Measurements from ENCODE around the gene NSG1. TPM values are rescaled to one million over a fixed set of nuclear protein-coding genes. Genes with fewer than 3 reads are reported as not detected.

NSG1 gene
- total RNA-seq, 1 donor from 2014 or later: 10.6 TPM

DNA sequence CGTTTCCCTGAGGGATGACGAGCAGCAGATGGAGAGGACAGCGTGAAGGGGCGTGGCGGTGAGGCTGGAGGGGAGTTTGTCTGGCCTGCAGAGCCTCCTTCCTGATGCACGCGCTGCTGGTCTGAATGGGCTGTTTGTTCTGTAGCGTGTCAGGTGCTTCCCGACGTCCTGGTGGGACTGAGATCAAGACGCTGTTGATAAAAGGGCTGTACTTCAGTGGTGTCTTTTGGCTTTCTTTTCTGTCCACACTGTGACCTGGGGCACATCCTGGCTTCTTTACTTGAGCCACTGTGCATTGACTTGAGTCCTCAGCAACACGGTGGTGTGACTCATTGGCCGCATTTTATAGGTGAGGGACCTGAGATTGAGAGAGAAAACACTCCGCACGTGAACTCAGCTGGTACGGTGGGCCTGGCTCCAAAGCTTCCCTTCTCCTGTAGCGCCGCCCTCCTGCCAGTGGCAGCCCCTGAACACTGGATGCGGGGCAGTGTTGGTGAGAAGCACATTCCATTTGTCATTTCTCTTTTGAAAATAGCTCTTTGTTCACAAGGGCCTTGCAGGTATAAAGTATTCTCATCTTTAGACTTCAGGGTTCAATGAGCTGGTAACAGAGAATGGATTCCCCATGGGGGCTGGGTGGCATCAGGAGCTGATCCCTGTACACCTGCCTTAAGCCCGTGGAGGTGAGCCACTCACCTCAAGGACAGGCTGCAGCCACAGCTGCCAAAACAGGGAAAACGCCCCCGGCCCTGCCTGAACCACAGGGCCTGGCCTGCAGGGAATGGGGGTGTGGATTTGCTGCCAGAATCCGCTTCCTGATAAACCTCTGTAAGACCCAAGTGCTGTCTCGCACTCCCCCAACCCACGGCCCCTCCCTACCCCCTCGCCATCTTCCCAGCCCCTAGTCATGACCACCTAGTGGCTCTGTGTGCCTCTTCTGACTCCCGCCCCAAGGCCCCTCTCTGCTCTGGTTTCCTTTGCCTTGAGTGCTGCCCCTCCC, 29.2 kb downstream of the NSG1 start:
- no peaks in the 10 kb centered on the region for H3K4me1 ChIP-seq (ENCODE audit: insufficient read depth, low read length)
- H3K9me3 Mint-ChIP-seq (ENCODE audit: unreplicated experiment): peaks cover 3% of the 10 kb centered on the region
- H3K27me3 Mint-ChIP-seq (ENCODE audit: low read depth, unreplicated experiment): peaks cover 3% of the 10 kb centered on the region
- no peak overlapping the region for H3K4me3 ChIP-seq (ENCODE audit: insufficient read depth, low read depth, low read length)
- H3K79me2 ChIP-seq (ENCODE audit: insufficient read depth, low read length): no peaks in the 10 kb centered on the region
- no peak overlapping the region for H2AFZ ChIP-seq (ENCODE audit: low read depth, low read length)
- no peak overlapping the region for H3K27ac Mint-ChIP-seq (ENCODE audit: unreplicated experiment)
- H3K27me3 ChIP-seq (ENCODE audit: insufficient read depth, low read length): no peaks in the 10 kb centered on the region
- no peak overlapping the region for H3K27ac ChIP-seq (ENCODE audit: low read depth, low read length)
- no peaks in the 10 kb centered on the region for H3K9me3 ChIP-seq (ENCODE audit: insufficient read depth, low read depth, low read length)
- peaks cover 14% of the 10 kb centered on the region for H3K36me3 ChIP-seq (ENCODE audit: insufficient read depth, low read length)
- H3K9ac ChIP-seq (ENCODE audit: low read length): no peak overlapping the region
- DNase-seq (ENCODE audit: low read depth): no peak
- TF ChIP-seq EZH2 (IDR thresholded peaks at IDR 0.05; ENCODE audit: insufficient read depth, low read length): no peak
- TF ChIP-seq, protein P1, sequence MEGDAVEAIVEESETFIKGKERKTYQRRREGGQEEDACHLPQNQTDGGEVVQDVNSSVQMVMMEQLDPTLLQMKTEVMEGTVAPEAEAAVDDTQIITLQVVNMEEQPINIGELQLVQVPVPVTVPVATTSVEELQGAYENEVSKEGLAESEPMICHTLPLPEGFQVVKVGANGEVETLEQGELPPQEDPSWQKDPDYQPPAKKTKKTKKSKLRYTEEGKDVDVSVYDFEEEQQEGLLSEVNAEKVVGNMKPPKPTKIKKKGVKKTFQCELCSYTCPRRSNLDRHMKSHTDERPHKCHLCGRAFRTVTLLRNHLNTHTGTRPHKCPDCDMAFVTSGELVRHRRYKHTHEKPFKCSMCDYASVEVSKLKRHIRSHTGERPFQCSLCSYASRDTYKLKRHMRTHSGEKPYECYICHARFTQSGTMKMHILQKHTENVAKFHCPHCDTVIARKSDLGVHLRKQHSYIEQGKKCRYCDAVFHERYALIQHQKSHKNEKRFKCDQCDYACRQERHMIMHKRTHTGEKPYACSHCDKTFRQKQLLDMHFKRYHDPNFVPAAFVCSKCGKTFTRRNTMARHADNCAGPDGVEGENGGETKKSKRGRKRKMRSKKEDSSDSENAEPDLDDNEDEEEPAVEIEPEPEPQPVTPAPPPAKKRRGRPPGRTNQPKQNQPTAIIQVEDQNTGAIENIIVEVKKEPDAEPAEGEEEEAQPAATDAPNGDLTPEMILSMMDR (IDR thresholded peaks at IDR 0.05; ENCODE audit: insufficient read depth, low read depth, low read length): no peak
- no peak for FAIRE-seq
- peaks cover 19% of the 10 kb centered on the region for H3K36me3 Mint-ChIP-seq (ENCODE audit: low read depth, unreplicated experiment)
- H3K4me1 Mint-ChIP-seq (ENCODE audit: low read depth, unreplicated experiment): no peaks in the 10 kb centered on the region
- H4K20me1 ChIP-seq (ENCODE audit: insufficient read depth, low read length): no peaks in the 10 kb centered on the region
- no peak overlapping the region for H3K4me3 Mint-ChIP-seq (ENCODE audit: unreplicated experiment)
- no peak overlapping the region for H3K4me2 ChIP-seq (ENCODE audit: low read length)

DNA sequence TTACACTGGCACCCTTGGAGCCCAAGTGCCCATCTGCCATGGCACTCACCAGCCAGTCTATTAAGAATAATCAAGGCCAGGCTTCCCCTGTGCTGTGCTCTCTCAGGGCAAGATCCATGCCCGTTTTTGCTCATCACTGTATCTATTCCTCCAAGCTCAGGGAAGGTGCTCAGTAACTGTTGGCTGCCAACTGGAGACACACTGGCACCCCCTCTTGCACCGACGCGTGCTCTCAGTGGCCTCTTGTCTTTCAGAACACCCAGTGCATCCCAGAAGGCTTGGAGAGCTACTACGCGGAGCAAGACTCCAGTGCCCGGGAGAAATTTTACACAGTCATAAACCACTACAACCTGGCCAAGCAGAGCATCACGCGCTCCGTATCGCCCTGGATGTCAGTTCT, 30.1 kb downstream of the NSG1 start:
- Histone ChIP-seq H3K4me3 (ENCODE audit: insufficient read depth, low read depth, low read length) (no peak overlapping the region), H4K20me1 (ENCODE audit: insufficient read depth, low read length) (no peaks in the 10 kb centered on the region), H3K79me2 (ENCODE audit: insufficient read depth, low read length) (no peaks in the 10 kb centered on the region), H3K9ac (ENCODE audit: low read length) (no peak overlapping the region), H3K27ac (ENCODE audit: low read depth, low read length) (no peak overlapping the region), H3K36me3 (ENCODE audit: insufficient read depth, low read length) (peaks cover 14% of the 10 kb centered on the region), H3K4me1 (ENCODE audit: insufficient read depth, low read length) (no peaks in the 10 kb centered on the region), H3K9me3 (ENCODE audit: insufficient read depth, low read depth, low read length) (no peaks in the 10 kb centered on the region), H3K27me3 (ENCODE audit: insufficient read depth, low read length) (no peaks in the 10 kb centered on the region), H2AFZ (ENCODE audit: low read depth, low read length) (no peak overlapping the region), H3K4me2 (ENCODE audit: low read length) (no peak overlapping the region)
- Mint-ChIP-seq H3K36me3 (ENCODE audit: low read depth, unreplicated experiment) (peaks cover 21% of the 10 kb centered on the region), H3K4me1 (ENCODE audit: low read depth, unreplicated experiment) (no peaks in the 10 kb centered on the region), H3K9me3 (ENCODE audit: unreplicated experiment) (peaks cover 3% of the 10 kb centered on the region), H3K4me3 (ENCODE audit: unreplicated experiment) (no peak overlapping the region), H3K27me3 (ENCODE audit: low read depth, unreplicated experiment) (peaks cover 3% of the 10 kb centered on the region), H3K27ac (ENCODE audit: unreplicated experiment) (no peak overlapping the region)
- no peak for FAIRE-seq
- no peak for DNase-seq (ENCODE audit: low read depth)
- TF ChIP-seq, protein P1 (IDR thresholded peaks at IDR 0.05; ENCODE audit: insufficient read depth, low read depth, low read length): no peak
- TF ChIP-seq EZH2 (IDR thresholded peaks at IDR 0.05; ENCODE audit: insufficient read depth, low read length): no peak

DNA sequence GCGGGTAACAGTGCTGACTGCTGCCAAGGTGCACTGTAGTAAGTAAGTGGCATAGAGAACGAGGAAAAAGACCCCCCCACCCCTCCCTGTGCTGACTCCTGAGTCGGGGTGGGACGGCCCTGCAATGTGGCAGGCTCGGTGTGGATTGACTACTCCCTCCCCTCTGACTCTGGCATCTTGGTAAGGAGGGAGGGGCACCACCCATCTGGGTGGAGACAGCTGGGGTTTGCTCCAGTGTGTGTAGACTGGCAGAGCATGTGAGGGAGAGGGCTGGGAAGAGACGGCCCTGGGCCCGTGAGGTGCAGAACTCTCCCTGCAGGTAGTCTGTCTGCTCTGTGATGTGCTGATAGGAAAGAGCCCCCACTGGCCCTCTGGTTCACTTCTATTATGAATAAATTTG, 31.0 kb downstream of the NSG1 start:
- DNase-seq (ENCODE audit: low read depth): no peak
- no peak for FAIRE-seq
- no peak overlapping the region for H3K4me3 ChIP-seq (ENCODE audit: insufficient read depth, low read depth, low read length)
- H3K27me3 Mint-ChIP-seq (ENCODE audit: low read depth, unreplicated experiment): peaks cover 2% of the 10 kb centered on the region
- H3K4me3 Mint-ChIP-seq (ENCODE audit: unreplicated experiment): no peak overlapping the region
- no peaks in the 10 kb centered on the region for H3K4me1 Mint-ChIP-seq (ENCODE audit: low read depth, unreplicated experiment)
- H3K4me1 ChIP-seq (ENCODE audit: insufficient read depth, low read length): no peaks in the 10 kb centered on the region
- no peak overlapping the region for H2AFZ ChIP-seq (ENCODE audit: low read depth, low read length)
- no peak overlapping the region for H3K9ac ChIP-seq (ENCODE audit: low read length)
- H3K36me3 Mint-ChIP-seq (ENCODE audit: low read depth, unreplicated experiment): peaks cover 21% of the 10 kb centered on the region
- H4K20me1 ChIP-seq (ENCODE audit: insufficient read depth, low read length): no peaks in the 10 kb centered on the region
- peaks cover 3% of the 10 kb centered on the region for H3K9me3 Mint-ChIP-seq (ENCODE audit: unreplicated experiment)
- TF ChIP-seq EZH2 (IDR thresholded peaks at IDR 0.05; ENCODE audit: insufficient read depth, low read length): no peak
- TF ChIP-seq, protein P1 (IDR thresholded peaks at IDR 0.05; ENCODE audit: insufficient read depth, low read depth, low read length): no peak
- no peaks in the 10 kb centered on the region for H3K27me3 ChIP-seq (ENCODE audit: insufficient read depth, low read length)
- no peaks in the 10 kb centered on the region for H3K9me3 ChIP-seq (ENCODE audit: insufficient read depth, low read depth, low read length)
- no peak overlapping the region for H3K27ac Mint-ChIP-seq (ENCODE audit: unreplicated experiment)
- H3K27ac ChIP-seq (ENCODE audit: low read depth, low read length): no peak overlapping the region
- H3K79me2 ChIP-seq (ENCODE audit: insufficient read depth, low read length): no peaks in the 10 kb centered on the region
- H3K4me2 ChIP-seq (ENCODE audit: low read length): no peak overlapping the region
- H3K36me3 ChIP-seq (ENCODE audit: insufficient read depth, low read length): peaks cover 14% of the 10 kb centered on the region

All from astrocyte (in vitro differentiated cells and primary cell).